Measurements from ENCODE around the gene ITGA8. TPM values are rescaled to one million over a fixed set of nuclear protein-coding genes. Genes with fewer than 3 reads are reported as not detected.

The ITGA8 gene
- total RNA-seq, 3 donors from 2014 or later (not counting 1 experiment from before 2014, with no cell fraction given), result not detected

GRCh38 chr10:15571575-15571974 is 148.1 kb downstream of the ITGA8 start:
- Histone ChIP-seq H3K27me3 (ENCODE audit: control insufficient read depth, insufficient read depth, low read length) (no peaks in the 10 kb centered on the region), H3K4me3 (ENCODE audit: low read length) (no peak overlapping the region), H3K27ac (ENCODE audit: low read length) (no peak overlapping the region), H3K36me3 (ENCODE audit: control insufficient read depth, insufficient read depth, low read length) (no peaks in the 10 kb centered on the region), H3K4me1 (ENCODE audit: control insufficient read depth, insufficient read depth, low read length) (no peaks in the 10 kb centered on the region), H3K9me3 (ENCODE audit: control insufficient read depth, insufficient read depth, low read length) (no peaks in the 10 kb centered on the region)
- DNase-seq, result no peak
- 51% methylated on average over 3 of the region's 3 CpGs for WGBS (ENCODE audit: insufficient coverage)
- intact Hi-C loops (cut with micrococcal nuclease), result no loop called here
- peaks cover 0 to 3% of the 10 kb centered on the region in 2 donors for H3K9me3 Mint-ChIP-seq
- H3K4me3 Mint-ChIP-seq, result no peak overlapping the region
- ATAC-seq, result no peak
- no peak for TF ChIP-seq CTCF (IDR thresholded peaks at IDR 0.05)
- H3K36me3 Mint-ChIP-seq, result no peaks in the 10 kb centered on the region
- no peak overlapping the region for H3K27ac Mint-ChIP-seq
- no peaks in the 10 kb centered on the region for H3K27me3 Mint-ChIP-seq (ENCODE audit: low read depth in 2 of 2)
- H3K4me1 Mint-ChIP-seq, result no peaks in the 10 kb centered on the region

- Histone ChIP-seq H3K27me3 (ENCODE audit: control insufficient read depth, insufficient read depth, low read length) (no peaks in the 10 kb centered on the region), H3K27ac (ENCODE audit: low read length) (no peak overlapping the region), H3K9me3 (ENCODE audit: control insufficient read depth, insufficient read depth, low read length) (no peaks in the 10 kb centered on the region), H3K36me3 (ENCODE audit: control insufficient read depth, insufficient read depth, low read length) (no peaks in the 10 kb centered on the region), H3K4me1 (ENCODE audit: control insufficient read depth, insufficient read depth, low read length) (no peaks in the 10 kb centered on the region), H3K4me3 (ENCODE audit: low read length) (no peak overlapping the region)
- DNase-seq (no peak), ATAC-seq (no peak)
- Mint-ChIP-seq H3K27me3 (ENCODE audit: low read depth in 2 of 2) (no peaks in the 10 kb centered on the region), H3K4me1 (no peaks in the 10 kb centered on the region), H3K4me3 (no peak overlapping the region), H3K36me3 (no peaks in the 10 kb centered on the region), H3K9me3 (peaks cover 0 to 1% of the 10 kb centered on the region in 2 donors), H3K27ac (no peak overlapping the region)
- 97% methylated on average over 3 of the region's 3 CpGs for WGBS (ENCODE audit: insufficient coverage)
- intact Hi-C loops (cut with micrococcal nuclease), result no loop called here
- no peak for TF ChIP-seq CTCF (IDR thresholded peaks at IDR 0.05)
These were observed 148.9 kb downstream of the ITGA8 start for GRCh38 chr10:15570738-15571339.

DNA sequence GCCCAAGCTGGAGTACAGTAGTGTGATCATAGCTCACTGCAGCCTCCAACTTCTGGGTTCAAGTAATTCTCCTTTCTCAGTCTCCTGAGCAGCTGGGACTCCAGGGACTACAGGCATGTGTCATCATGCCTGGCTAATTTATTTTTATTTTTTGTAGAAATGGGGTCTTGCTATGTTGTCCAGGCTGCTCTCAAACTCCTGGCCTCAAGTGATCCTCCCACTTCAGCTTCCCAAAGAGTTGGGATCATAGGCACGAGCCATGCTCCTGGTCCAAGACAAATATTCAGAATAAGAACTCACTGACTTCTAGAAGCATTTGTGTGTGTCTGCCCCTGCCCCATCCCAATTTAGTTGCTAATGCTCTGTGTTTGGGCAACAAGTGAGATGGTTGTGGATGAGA is 151.8 kb downstream of the ITGA8 start:
- H3K4me1 ChIP-seq (ENCODE audit: control insufficient read depth, insufficient read depth, low read length), result no peaks in the 10 kb centered on the region
- no peaks in the 10 kb centered on the region for H3K36me3 Mint-ChIP-seq
- no peak for DNase-seq
- no peaks in the 10 kb centered on the region for H3K36me3 ChIP-seq (ENCODE audit: control insufficient read depth, insufficient read depth, low read length)
- H3K9me3 ChIP-seq (ENCODE audit: control insufficient read depth, insufficient read depth, low read length), result no peaks in the 10 kb centered on the region
- H3K4me3 Mint-ChIP-seq, result no peak overlapping the region
- no peaks in the 10 kb centered on the region for H3K4me1 Mint-ChIP-seq
- TF ChIP-seq CTCF (IDR thresholded peaks at IDR 0.05), result no peak
- no peak overlapping the region for H3K27ac ChIP-seq (ENCODE audit: low read length)
- no peak for ATAC-seq
- H3K4me3 ChIP-seq (ENCODE audit: low read length), result no peak overlapping the region
- no peak overlapping the region for H3K27ac Mint-ChIP-seq
- H3K27me3 Mint-ChIP-seq (ENCODE audit: low read depth in 2 of 2), result no peaks in the 10 kb centered on the region
- intact Hi-C loops (cut with micrococcal nuclease), result no loop called here
- WGBS (ENCODE audit: insufficient coverage), result 60% methylated on average over 1 of the region's 1 CpG
- H3K27me3 ChIP-seq (ENCODE audit: control insufficient read depth, insufficient read depth, low read length), result no peaks in the 10 kb centered on the region
- no peaks in the 10 kb centered on the region for H3K9me3 Mint-ChIP-seq

- Mint-ChIP-seq H3K4me1 (no peaks in the 10 kb centered on the region), H3K9me3 (no peaks in the 10 kb centered on the region), H3K36me3 (no peaks in the 10 kb centered on the region), H3K4me3 (no peak overlapping the region), H3K27ac (no peak overlapping the region), H3K27me3 (ENCODE audit: low read depth in 2 of 2) (peaks cover 3 to 6% of the 10 kb centered on the region in 2 donors)
- ATAC-seq, result no peak
- Histone ChIP-seq H3K9me3 (ENCODE audit: control insufficient read depth, insufficient read depth, low read length) (no peaks in the 10 kb centered on the region), H3K4me1 (ENCODE audit: control insufficient read depth, insufficient read depth, low read length) (no peaks in the 10 kb centered on the region), H3K27me3 (ENCODE audit: control insufficient read depth, insufficient read depth, low read length) (no peaks in the 10 kb centered on the region), H3K4me3 (ENCODE audit: low read length) (no peak overlapping the region), H3K27ac (ENCODE audit: low read length) (no peak overlapping the region), H3K36me3 (ENCODE audit: control insufficient read depth, insufficient read depth, low read length) (no peaks in the 10 kb centered on the region)
- WGBS (ENCODE audit: insufficient coverage), result 100% methylated on average over 1 of the region's 1 CpG
- DNase-seq, result no peak
- no peak for TF ChIP-seq CTCF (IDR thresholded peaks at IDR 0.05)
- intact Hi-C loops (cut with micrococcal nuclease), result no loop called here
These were observed 156.5 kb downstream of the ITGA8 start for GRCh38 chr10:15563246-15563645.
